Natural killer cell treated with Interleukin-12 subunit alpha and Interleukin-12 subunit beta and Interleukin-15 and Interleukin-18, amount 100 ng/mL, for 72 hours (primary cell): Measurements from ENCODE around the gene RANBP1. TPM values are rescaled to one million over a fixed set of nuclear protein-coding genes. Genes with fewer than 3 reads are reported as not detected.
A peak's percentile ranks its signal among the peaks of the same experiment; 100 is the strongest.

ENCODE experiments used
- ATAC-seq, 2 donors: fragments of 150-1000 bp; cut with Tn5 transposase in 1 of 2; sonication (Bioruptor Pico), chemical (Tn5 transposase) in 1 of 2; 2 replicates each; pipeline ENCODE4 v1.10.0; 2021
- DNase-seq: peaks from one replicate; pipeline ENCODE4 v3.0.0; 2022; ENCODE audit warnings: low spot score
- H3K27ac Mint-ChIP-seq, 2 donors: 1 replicate in 1 of 2; 2 replicates in 1 of 2; pipeline ENCODE4 v1.8.0; 2022; ENCODE audit warnings: mixed read lengths in 2 of 2, mild to moderate bottlenecking in 1 of 2, moderate library complexity in 1 of 2
- H3K27me3 Mint-ChIP-seq, 2 donors: 1 replicate in 1 of 2; 2 replicates in 1 of 2; pipeline ENCODE4 v1.8.0; 2022; ENCODE audit warnings: mixed read lengths in 2 of 2
- H3K36me3 Mint-ChIP-seq: one replicate; pipeline ENCODE4 v1.8.0; 2022; ENCODE audit warnings: mixed read lengths
- H3K4me1 Mint-ChIP-seq, 2 donors: 1 replicate in 1 of 2; 2 replicates in 1 of 2; pipeline ENCODE4 v1.8.0; 2022; ENCODE audit warnings: low read depth in 2 of 2, mixed read lengths in 2 of 2, mild to moderate bottlenecking in 1 of 2
- H3K4me3 Mint-ChIP-seq: one replicate; pipeline ENCODE4 v1.8.0; 2022; ENCODE audit warnings: mixed read lengths
- H3K9me3 Mint-ChIP-seq: 2 replicates; pipeline ENCODE4 v1.8.0; 2022; ENCODE audit warnings: mixed read lengths
- total RNA-seq, 2 donors: library from RNA; stranded (reverse); gene quantifications; one replicate each; pipeline ENCODE4 v1.2.3, GENCODE V29; 2022

RANBP1 gene
- total RNA-seq, 2 donors from 2014 or later: 236 to 499 TPM

DNA sequence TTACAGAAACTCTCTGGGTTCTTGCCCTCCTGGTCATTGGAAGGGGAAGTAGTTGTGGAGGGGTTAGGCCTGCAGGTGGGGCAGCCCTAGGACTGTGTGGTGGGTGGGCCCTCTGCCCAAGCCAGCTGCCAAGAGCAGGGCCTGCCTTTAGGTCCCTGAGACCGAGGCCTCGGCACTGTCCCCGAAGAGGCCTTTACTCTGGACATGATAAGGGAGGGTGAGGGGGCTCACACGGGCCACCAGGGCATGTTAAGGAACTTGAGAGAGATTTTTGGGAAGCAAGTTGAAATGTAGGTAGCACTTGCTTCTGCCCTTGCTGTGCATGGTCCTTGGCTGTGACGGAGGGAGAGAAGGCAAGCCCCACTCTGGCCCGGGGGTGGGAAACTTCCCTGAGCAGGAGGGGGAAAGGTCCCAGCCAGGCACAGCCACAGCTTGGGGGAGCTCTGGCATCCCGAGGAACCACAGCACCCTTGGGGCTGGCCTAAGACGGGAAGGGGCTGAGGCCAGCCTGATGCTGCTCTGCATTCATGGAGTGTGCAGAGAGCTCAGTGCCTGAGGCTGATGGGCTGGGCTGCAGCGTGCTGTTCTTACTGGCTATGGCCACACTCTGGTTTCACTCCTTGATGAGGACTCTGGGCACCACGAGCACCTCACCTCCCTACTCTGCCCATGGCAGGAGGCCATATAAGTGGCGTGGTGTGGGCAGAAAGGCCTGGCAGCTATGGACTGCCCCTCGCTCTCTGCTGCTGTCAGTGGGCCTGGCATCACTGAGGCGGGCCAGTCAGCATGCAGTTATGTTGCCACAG is 7.8 kb upstream of the RANBP1 start:
- Mint-ChIP-seq H3K4me3 (no peak overlapping the region), H3K27ac (peak overlapping the region; percentile 37 to 39), H3K27me3 (no peaks in the 10 kb centered on the region), H3K4me1 (peaks cover 5 to 12% of the 10 kb centered on the region in 2 donors), H3K36me3 (no peaks in the 10 kb centered on the region), H3K9me3 (no peaks in the 10 kb centered on the region)
- DNase-seq (no peak), ATAC-seq (no peak)

DNA sequence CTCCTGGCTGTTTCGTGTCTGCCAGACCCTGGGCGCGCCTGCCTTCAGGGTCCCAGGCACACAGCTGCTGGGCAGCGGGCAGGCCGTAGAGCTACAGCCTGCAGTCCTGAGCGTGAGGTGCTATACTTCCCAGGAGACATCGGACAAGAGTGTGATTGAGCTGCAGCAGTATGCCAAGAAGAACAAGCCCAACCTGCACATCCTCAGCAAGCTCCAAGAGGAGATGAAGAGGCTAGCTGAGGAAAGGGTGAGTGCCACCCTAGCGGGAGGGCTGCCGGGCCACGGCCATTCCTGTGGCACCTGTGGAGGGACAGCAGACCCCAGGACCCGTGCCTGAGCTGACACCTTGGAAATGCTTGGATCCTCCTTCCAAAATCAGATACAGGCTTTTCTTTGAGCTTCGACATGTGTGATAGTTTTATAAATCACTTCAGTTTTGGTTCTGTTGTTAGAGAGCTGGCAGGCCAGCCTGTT is 7.1 kb upstream of the RANBP1 start:
- Mint-ChIP-seq H3K4me3 (no peak overlapping the region), H3K9me3 (no peaks in the 10 kb centered on the region), H3K36me3 (no peaks in the 10 kb centered on the region), H3K4me1 (peaks cover 5 to 12% of the 10 kb centered on the region in 2 donors), H3K27ac (peak overlapping the region in 1 of 2 donors; percentile 39), H3K27me3 (no peaks in the 10 kb centered on the region)
- no peak for DNase-seq
- ATAC-seq: no peak

GRCh38 chr22:20109411-20110358 is 6.2 kb upstream of the RANBP1 start:
- H3K36me3 Mint-ChIP-seq: no peaks in the 10 kb centered on the region
- DNase-seq (no peak), ATAC-seq (no peak)
- H3K27ac Mint-ChIP-seq: no peak overlapping the region
- H3K4me3 Mint-ChIP-seq: no peak overlapping the region
- H3K9me3 Mint-ChIP-seq: no peaks in the 10 kb centered on the region
- H3K4me1 Mint-ChIP-seq: peaks cover 5 to 17% of the 10 kb centered on the region in 2 donors
- no peaks in the 10 kb centered on the region for H3K27me3 Mint-ChIP-seq

DNA sequence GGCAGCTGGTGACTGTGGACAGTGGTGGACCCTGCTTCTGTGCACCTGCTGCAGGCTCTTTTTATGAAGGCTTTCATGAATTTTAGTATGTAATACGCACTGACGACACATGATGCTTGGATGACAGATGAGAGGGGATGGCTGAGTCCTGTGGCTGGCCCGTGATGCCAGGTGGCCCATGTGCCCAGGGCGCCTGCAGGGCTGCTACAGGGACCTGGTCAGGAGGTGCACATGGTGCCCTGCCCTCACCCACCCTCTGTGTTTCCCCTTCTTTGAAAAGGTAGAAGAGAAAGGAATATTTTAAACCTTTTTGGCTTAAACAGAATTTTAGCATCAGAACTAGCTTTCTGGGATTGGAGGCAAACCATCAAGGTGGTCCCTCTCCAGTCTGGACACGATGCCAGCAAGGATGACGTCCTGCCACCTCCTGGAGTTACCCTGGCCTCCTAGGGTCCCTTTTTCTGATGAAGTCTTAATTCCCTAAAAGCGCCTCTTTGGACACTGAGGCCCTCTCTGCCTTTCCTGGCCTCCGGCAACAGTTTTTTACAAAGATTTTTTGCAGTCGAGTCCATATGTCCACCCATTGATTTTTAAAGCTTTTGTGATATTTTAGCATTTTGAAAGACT is 5.4 kb upstream of the RANBP1 start:
- no peak overlapping the region for H3K4me3 Mint-ChIP-seq

GRCh38 chr22:20111045-20111688 is 4.7 kb upstream of the RANBP1 start:
- Mint-ChIP-seq H3K9me3 (no peaks in the 10 kb centered on the region), H3K27ac (peak overlapping the region in 1 of 2 donors; percentile 80), H3K27me3 (no peaks in the 10 kb centered on the region), H3K36me3 (no peaks in the 10 kb centered on the region), H3K4me1 (peaks cover 10 to 23% of the 10 kb centered on the region in 2 donors), H3K4me3 (no peak overlapping the region)
- no peak for DNase-seq
- ATAC-seq: peak; percentile 41 to 54

More for the DNA sequence above, 5.4 kb upstream of the RANBP1 start:
- H3K9me3 Mint-ChIP-seq: no peaks in the 10 kb centered on the region
- no peak overlapping the region for H3K27ac Mint-ChIP-seq
- peaks cover 9 to 23% of the 10 kb centered on the region in 2 donors for H3K4me1 Mint-ChIP-seq
- ATAC-seq: no peak
- no peak for DNase-seq
- H3K27me3 Mint-ChIP-seq: no peaks in the 10 kb centered on the region
- no peaks in the 10 kb centered on the region for H3K36me3 Mint-ChIP-seq

- Mint-ChIP-seq H3K4me1 (peaks cover 10 to 25% of the 10 kb centered on the region in 2 donors), H3K36me3 (no peaks in the 10 kb centered on the region), H3K9me3 (no peaks in the 10 kb centered on the region), H3K4me3 (no peak overlapping the region), H3K27ac (peak overlapping the region; percentile 72 to 80), H3K27me3 (no peaks in the 10 kb centered on the region)
- ATAC-seq (no peak), DNase-seq (no peak)
Measured at GRCh38 chr22:20111689-20112622, 3.9 kb upstream of the RANBP1 start.

GRCh38 chr22:20112623-20113511 is 3.0 kb upstream of the RANBP1 start:
- Mint-ChIP-seq H3K4me3 (no peak overlapping the region), H3K9me3 (no peaks in the 10 kb centered on the region), H3K27me3 (no peaks in the 10 kb centered on the region), H3K4me1 (peaks cover 10 to 25% of the 10 kb centered on the region in 2 donors), H3K27ac (no peak overlapping the region), H3K36me3 (no peaks in the 10 kb centered on the region)
- ATAC-seq (no peak), DNase-seq (no peak)

- no peak overlapping the region for H3K4me3 Mint-ChIP-seq
- ATAC-seq (no peak), DNase-seq (no peak)
- peaks cover 18 to 24% of the 10 kb centered on the region in 2 donors for H3K4me1 Mint-ChIP-seq
- no peaks in the 10 kb centered on the region for H3K9me3 Mint-ChIP-seq
- H3K36me3 Mint-ChIP-seq: peaks cover 3% of the 10 kb centered on the region
- H3K27me3 Mint-ChIP-seq: no peaks in the 10 kb centered on the region
- peak overlapping the region in 1 of 2 donors; percentile 50 for H3K27ac Mint-ChIP-seq
Measured at GRCh38 chr22:20113551-20114310, 2.2 kb upstream of the RANBP1 start.

- Mint-ChIP-seq H3K9me3 (no peaks in the 10 kb centered on the region), H3K27me3 (no peaks in the 10 kb centered on the region), H3K27ac (peak overlapping the region; percentile 47 to 62), H3K4me1 (peaks cover 22 to 25% of the 10 kb centered on the region in 2 donors), H3K36me3 (peaks cover 6% of the 10 kb centered on the region), H3K4me3 (peak overlapping the region; percentile 72)
- DNase-seq (no peak), ATAC-seq (no peak)
Measured at GRCh38 chr22:20114506-20115475, 1.1 kb upstream of the RANBP1 start.

- H3K4me1 Mint-ChIP-seq: peaks cover 22 to 25% of the 10 kb centered on the region in 2 donors
- H3K9me3 Mint-ChIP-seq: no peaks in the 10 kb centered on the region
- ATAC-seq (no peak), DNase-seq (no peak)
- no peaks in the 10 kb centered on the region for H3K27me3 Mint-ChIP-seq
- H3K4me3 Mint-ChIP-seq: peak overlapping the region; percentile 88
- peaks cover 6% of the 10 kb centered on the region for H3K36me3 Mint-ChIP-seq
- peak overlapping the region; percentile 69 to 77 for H3K27ac Mint-ChIP-seq
Measured at GRCh38 chr22:20116376-20116950, 559 bp downstream of the RANBP1 start.
